Stimulated activated CD8-positive, alpha-beta memory T cell treated with anti-CD3 and anti-CD28 coated beads, Interleukin-4, amount 100 ng/mL, for 1 hour (primary cell): ENCODE results near the gene KCNK2.

ENCODE experiments used
- DNase-seq, 2 donors: peaks; one replicate each; pipeline ENCODE4 v3.0.0-alpha.2; 2020; ENCODE audit warnings: low read depth in 2 of 2, low spot score in 1 of 2

KCNK2 gene

GRCh38 chr1:215095524-215095923, 13.0 kb downstream of the KCNK2 start:
- no peak for DNase-seq

GRCh38 chr1:215101511-215101910, 19.0 kb downstream of the KCNK2 start:
- no peak for DNase-seq

GRCh38 chr1:215104283-215104682, 21.7 kb downstream of the KCNK2 start:
- DNase-seq, result no peak

- no peak for DNase-seq
These were observed 23.5 kb downstream of the KCNK2 start for GRCh38 chr1:215106067-215106466.

GRCh38 chr1:215109171-215109570, 26.6 kb downstream of the KCNK2 start:
- no peak for DNase-seq

GRCh38 chr1:215111916-215112315, 29.4 kb downstream of the KCNK2 start:
- no peak for DNase-seq

GRCh38 chr1:215113776-215114153, 31.2 kb downstream of the KCNK2 start:
- DNase-seq, result no peak

GRCh38 chr1:215114154-215114933, 31.8 kb downstream of the KCNK2 start:
- no peak for DNase-seq

- no peak for DNase-seq
These were observed 33.2 kb downstream of the KCNK2 start for GRCh38 chr1:215115760-215116159.

GRCh38 chr1:215118081-215118480, 35.5 kb downstream of the KCNK2 start:
- DNase-seq, result no peak

- DNase-seq, result no peak
These were observed 36.5 kb downstream of the KCNK2 start for GRCh38 chr1:215119056-215119455.

GRCh38 chr1:215119719-215120365, 37.3 kb downstream of the KCNK2 start:
- DNase-seq, result no peak

- DNase-seq, result no peak
These were observed 46.0 kb downstream of the KCNK2 start for GRCh38 chr1:215128504-215128903.

GRCh38 chr1:215131291-215131690, 48.8 kb downstream of the KCNK2 start:
- DNase-seq, result no peak

GRCh38 chr1:215132156-215132555, 49.6 kb downstream of the KCNK2 start:
- no peak for DNase-seq

GRCh38 chr1:215133532-215133931, 51.0 kb downstream of the KCNK2 start:
- no peak for DNase-seq

GRCh38 chr1:215137985-215138384, 55.4 kb downstream of the KCNK2 start:
- no peak for DNase-seq

- no peak for DNase-seq
These were observed 57.6 kb downstream of the KCNK2 start for GRCh38 chr1:215140135-215140534.

GRCh38 chr1:215141460-215141859, 58.9 kb downstream of the KCNK2 start:
- DNase-seq, result no peak

- DNase-seq, result no peak
These were observed 61.0 kb downstream of the KCNK2 start for GRCh38 chr1:215143497-215143896.

GRCh38 chr1:215146240-215146975, 63.9 kb downstream of the KCNK2 start:
- DNase-seq, result no peak

- no peak for DNase-seq
These were observed 64.5 kb downstream of the KCNK2 start for GRCh38 chr1:215147024-215147423.
